Right atrium auricular region (tissue), 2 donors: ENCODE data around the gene ETNK1. TPM values are rescaled to one million over a fixed set of nuclear protein-coding genes. Genes with fewer than 3 reads are reported as not detected.

ENCODE experiments used
- DNase-seq: peaks from one replicate; pipeline ENCODE4 v3.0.0-alpha.2; 2019; ENCODE audit warnings: low spot score
- H3K27ac ChIP-seq, 2 donors: fragments of 200-600 bp; sonication (generic); 1 replicate in 1 of 2; 2 replicates in 1 of 2; pipeline ENCODE4 v1.5.1; 2016 to 2019
- H3K27me3 ChIP-seq, 2 donors: fragments of 200-600 bp; sonication (generic); one replicate each; pipeline versions ENCODE4 v1.5.1 to v1.6.0; 2017 to 2019
- H3K36me3 ChIP-seq: fragments of 200-600 bp; sonication (generic); one replicate; pipeline ENCODE4 v1.5.1; 2016
- H3K4me1 ChIP-seq, 2 donors: fragments of 200-600 bp; sonication (generic); one replicate each; pipeline versions ENCODE4 v1.5.1 to v1.6.0; 2017 to 2019
- H3K4me3 ChIP-seq, 2 donors: fragments of 200-600 bp; sonication (generic); 1 replicate in 1 of 2; 2 replicates in 1 of 2; pipeline ENCODE4 v1.5.1; 2017 to 2019; ENCODE audit warnings: mild to moderate bottlenecking in 1 of 2, moderate library complexity in 1 of 2
- H3K9me3 ChIP-seq, 2 donors: fragments of 200-600 bp; sonication (generic); one replicate each; pipeline ENCODE4 v1.5.1; 2019
- total RNA-seq, 2 donors: library from RNA; depleted of rRNA; stranded (reverse); fragments of >200 nt; gene quantifications; one replicate each; pipeline ENCODE4 v1.1.0, GENCODE V29; 2016
- TF ChIP-seq, protein P1 (sequence below), 2 donors: fragments of 200-600 bp; sonication (generic); IDR thresholded peaks; one replicate each; pipeline ENCODE4 v1.5.1; 2019; ENCODE audit warnings: antibody characterized with exemption in 2 of 2

Gene ETNK1
- total RNA-seq, 2 donors from 2014 or later = 13.9 to 17.1 TPM

DNA sequence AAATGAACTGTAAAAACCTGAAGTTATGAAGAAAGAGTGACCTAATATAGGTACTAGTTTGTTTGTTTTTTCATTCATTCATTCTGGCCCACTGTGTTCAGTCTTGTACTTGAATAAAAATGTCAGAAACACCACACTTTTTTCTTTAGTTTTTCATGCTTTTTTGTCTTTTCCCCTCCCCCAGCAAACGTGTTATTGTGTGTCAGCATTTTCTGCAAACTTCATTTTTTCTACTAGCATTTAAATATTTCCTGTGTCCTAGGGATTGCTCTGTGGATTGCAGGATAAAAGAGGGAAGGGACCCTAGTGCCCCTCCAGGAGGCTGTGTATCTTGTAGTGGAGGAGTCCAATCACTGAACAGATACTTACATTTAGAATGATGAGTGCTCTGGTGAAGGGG is 42.2 kb downstream of the ETNK1 start:
- TF ChIP-seq, protein P1, sequence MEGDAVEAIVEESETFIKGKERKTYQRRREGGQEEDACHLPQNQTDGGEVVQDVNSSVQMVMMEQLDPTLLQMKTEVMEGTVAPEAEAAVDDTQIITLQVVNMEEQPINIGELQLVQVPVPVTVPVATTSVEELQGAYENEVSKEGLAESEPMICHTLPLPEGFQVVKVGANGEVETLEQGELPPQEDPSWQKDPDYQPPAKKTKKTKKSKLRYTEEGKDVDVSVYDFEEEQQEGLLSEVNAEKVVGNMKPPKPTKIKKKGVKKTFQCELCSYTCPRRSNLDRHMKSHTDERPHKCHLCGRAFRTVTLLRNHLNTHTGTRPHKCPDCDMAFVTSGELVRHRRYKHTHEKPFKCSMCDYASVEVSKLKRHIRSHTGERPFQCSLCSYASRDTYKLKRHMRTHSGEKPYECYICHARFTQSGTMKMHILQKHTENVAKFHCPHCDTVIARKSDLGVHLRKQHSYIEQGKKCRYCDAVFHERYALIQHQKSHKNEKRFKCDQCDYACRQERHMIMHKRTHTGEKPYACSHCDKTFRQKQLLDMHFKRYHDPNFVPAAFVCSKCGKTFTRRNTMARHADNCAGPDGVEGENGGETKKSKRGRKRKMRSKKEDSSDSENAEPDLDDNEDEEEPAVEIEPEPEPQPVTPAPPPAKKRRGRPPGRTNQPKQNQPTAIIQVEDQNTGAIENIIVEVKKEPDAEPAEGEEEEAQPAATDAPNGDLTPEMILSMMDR (IDR thresholded peaks at IDR 0.05) = no peak

DNA sequence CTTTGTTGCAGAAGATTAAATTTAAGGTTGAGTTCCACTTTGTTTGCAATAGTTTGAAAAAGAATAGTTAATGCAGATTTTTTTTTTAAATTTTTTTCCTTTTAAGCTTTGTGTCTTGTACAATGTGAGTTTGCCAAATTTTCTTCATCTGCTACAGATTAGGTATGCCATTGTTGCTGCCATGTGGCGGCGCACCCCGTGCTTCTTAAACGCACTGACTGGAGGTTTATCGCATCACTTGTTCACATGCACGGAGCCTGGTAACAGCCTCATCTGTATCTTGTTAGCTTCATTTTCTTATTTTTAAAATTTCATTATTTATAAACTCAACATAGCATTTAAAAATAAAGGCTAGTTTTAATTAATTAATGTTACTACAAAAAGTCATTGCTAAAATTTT is 43.5 kb downstream of the ETNK1 start:
- no peak overlapping the region for H3K27ac ChIP-seq
- H3K4me3 ChIP-seq = no peak overlapping the region
- no peaks in the 10 kb centered on the region for H3K27me3 ChIP-seq
- H3K36me3 ChIP-seq = peaks cover 1% of the 10 kb centered on the region
- no peaks in the 10 kb centered on the region for H3K9me3 ChIP-seq
- DNase-seq = no peak
- TF ChIP-seq, protein P1 (IDR thresholded peaks at IDR 0.05) = no peak
- H3K4me1 ChIP-seq = no peaks in the 10 kb centered on the region

More for the DNA sequence above, 42.2 kb downstream of the ETNK1 start:
- Histone ChIP-seq H3K4me1 (no peaks in the 10 kb centered on the region), H3K27me3 (no peaks in the 10 kb centered on the region), H3K36me3 (no peaks in the 10 kb centered on the region), H3K27ac (no peak overlapping the region), H3K9me3 (no peaks in the 10 kb centered on the region), H3K4me3 (no peak overlapping the region)
- DNase-seq = no peak

DNA sequence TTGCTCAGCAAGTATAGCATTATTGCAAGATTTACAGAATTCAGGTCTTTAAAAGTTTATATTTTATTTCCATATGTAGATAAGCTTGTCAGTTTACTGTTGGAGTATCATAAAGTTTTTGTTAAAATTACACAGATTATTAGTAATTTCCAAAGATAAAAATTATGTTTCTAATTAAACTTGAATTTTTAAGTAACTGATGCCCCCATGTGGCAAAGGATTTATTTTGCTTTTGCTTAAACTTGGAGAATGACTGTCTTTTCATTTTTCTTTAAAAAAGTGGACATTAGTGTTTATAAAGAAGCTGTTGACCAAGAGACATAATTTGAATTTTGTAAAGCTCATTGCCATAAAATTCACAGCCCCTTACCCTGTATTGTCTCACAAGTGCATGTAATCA is 45.8 kb downstream of the ETNK1 start:
- H3K27me3 ChIP-seq = no peaks in the 10 kb centered on the region
- H3K36me3 ChIP-seq = peaks cover 21% of the 10 kb centered on the region

DNA sequence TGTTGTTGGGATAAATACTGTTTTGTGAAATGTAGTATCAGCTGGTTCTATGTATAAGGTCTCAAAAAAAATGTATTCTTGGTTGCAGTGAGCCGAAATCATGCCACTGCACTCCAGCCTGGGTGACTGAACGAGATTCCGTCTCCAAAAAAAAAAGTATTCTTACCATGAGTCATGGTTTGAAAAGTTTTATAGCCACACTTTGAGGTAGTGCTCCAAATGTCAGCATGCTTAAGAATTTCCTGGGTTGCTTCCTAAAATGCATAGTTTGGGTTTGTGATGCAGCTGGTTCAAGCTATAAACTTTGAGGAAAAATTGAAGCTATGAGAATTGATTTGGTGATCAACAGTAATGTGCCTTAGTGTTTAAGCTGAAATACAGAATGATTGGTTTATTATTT is 48.0 kb downstream of the ETNK1 start:
- Histone ChIP-seq H3K9me3 (no peaks in the 10 kb centered on the region), H3K36me3 (peaks cover 32% of the 10 kb centered on the region), H3K4me1 (no peaks in the 10 kb centered on the region), H3K27me3 (no peaks in the 10 kb centered on the region), H3K27ac (no peak overlapping the region), H3K4me3 (no peak overlapping the region)
- no peak for DNase-seq
- TF ChIP-seq, protein P1 (IDR thresholded peaks at IDR 0.05) = no peak

More for the DNA sequence above, 45.8 kb downstream of the ETNK1 start:
- TF ChIP-seq, protein P1 (IDR thresholded peaks at IDR 0.05) = peak in 1 of 2 donors; percentile 40
- no peaks in the 10 kb centered on the region for H3K9me3 ChIP-seq
- no peak overlapping the region for H3K27ac ChIP-seq
- DNase-seq = no peak
- no peak overlapping the region for H3K4me3 ChIP-seq
- no peaks in the 10 kb centered on the region for H3K4me1 ChIP-seq

DNA sequence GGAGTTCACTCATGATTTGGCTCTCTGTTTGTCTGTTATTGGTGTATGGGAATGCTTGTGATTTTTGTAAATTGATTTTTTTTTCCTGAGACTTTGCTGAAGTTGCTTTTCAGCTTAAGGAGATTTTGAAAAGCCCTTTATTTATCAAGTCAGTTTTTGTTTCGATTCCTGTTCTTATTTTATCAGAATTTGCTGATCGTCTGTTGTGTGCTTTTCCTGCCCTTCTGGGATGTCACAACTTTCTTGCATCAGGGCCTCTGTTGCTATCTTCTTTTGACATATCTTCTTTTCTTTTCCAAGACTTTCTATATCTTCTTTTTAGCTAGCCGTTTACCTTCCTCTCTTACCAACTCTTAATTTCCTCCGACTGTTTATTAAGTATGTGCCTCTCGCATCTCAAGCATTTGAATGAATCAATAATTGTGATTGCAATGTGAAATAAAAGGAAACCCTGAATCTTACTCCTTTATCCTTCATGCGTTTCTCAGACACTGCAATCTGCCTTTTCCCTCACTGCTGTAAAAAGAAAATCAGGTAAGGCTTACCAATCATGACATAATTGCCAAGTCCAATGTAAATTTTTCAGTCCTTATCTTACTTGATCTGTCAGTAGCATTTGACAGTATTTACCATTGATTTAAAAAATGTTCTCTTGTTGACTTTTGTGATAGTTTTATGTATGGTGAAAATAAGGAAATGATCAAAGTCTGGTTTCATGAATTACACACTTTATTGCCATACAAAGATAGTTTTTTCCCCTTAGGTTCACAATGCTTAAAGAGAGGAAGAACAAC is 53.0 kb downstream of the ETNK1 start:
- Histone ChIP-seq H3K4me3 (no peak overlapping the region), H3K27me3 (no peaks in the 10 kb centered on the region), H3K4me1 (no peaks in the 10 kb centered on the region), H3K9me3 (no peaks in the 10 kb centered on the region), H3K27ac (no peak overlapping the region), H3K36me3 (peaks cover 47% of the 10 kb centered on the region)
- TF ChIP-seq, protein P1 (IDR thresholded peaks at IDR 0.05) = no peak
- no peak for DNase-seq

DNA sequence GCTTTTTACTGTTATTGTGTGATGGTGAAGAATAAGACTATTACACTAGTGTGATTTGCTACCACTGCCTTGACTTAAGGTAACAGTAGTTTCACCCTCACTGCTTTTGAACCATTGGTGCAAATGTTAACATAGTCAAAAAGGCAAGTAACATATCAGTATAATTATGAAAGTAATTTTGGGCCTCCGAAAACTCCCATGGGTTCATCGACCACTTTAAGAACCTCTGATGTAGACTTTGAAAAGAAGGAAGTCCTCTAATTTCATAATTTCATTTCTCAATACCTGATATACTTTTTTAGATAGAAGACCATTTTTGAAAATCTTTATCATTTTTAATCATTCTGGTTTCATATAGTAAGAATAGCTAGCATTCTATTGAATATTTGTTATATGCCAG is 57.7 kb downstream of the ETNK1 start:
- TF ChIP-seq, protein P1 (IDR thresholded peaks at IDR 0.05) = no peak
- Histone ChIP-seq H3K9me3 (no peaks in the 10 kb centered on the region), H3K36me3 (peaks cover 15% of the 10 kb centered on the region), H3K4me1 (no peaks in the 10 kb centered on the region), H3K27me3 (no peaks in the 10 kb centered on the region), H3K27ac (no peak overlapping the region), H3K4me3 (no peak overlapping the region)
- DNase-seq = no peak
